GM13977 (cell line): ENCODE results near the gene MBOAT1.

Experiments
- DNase-seq: peaks from one replicate; pipeline ENCODE4 v3.0.0; 2012; ENCODE audit warnings: low spot score
- CTCF ChIP-seq: IDR thresholded peaks from 2 replicates; pipeline ENCODE4 v1.5.1; 2012; ENCODE audit warnings: mild to moderate bottlenecking, control low read depth; ENCODE audit not compliant: insufficient read depth; ENCODE audit errors: extremely low read depth, missing control alignments
- in situ Hi-C: fragments of 300-500 bp; cut with MboI; formaldehyde crosslinking; loops from one replicate; pipeline ENCODE4 v1.12.0; 2022; ENCODE audit warnings: low sequenced_read_pairs, low pct_unique_long_range_greater_than_20kb, mixed read lengths, inconsistent platforms; ENCODE audit not compliant: unreplicated experiment

MBOAT1 gene

GRCh38 chr6:20134613-20135012 lies 77.7 kb downstream of the MBOAT1 start:
- in situ Hi-C loops, result no loop called here
- no peak for DNase-seq
- TF ChIP-seq CTCF, result no peak

- no peak for TF ChIP-seq CTCF
- in situ Hi-C loops, result no loop called here
- DNase-seq, result no peak
These were observed 82.8 kb downstream of the MBOAT1 start for GRCh38 chr6:20129290-20130088.

- in situ Hi-C loops, result no loop called here
- DNase-seq, result no peak
- no peak for TF ChIP-seq CTCF
These were observed 84.3 kb downstream of the MBOAT1 start for GRCh38 chr6:20128018-20128417.

GRCh38 chr6:20126789-20127653 lies 85.2 kb downstream of the MBOAT1 start:
- DNase-seq, result peak; percentile 61
- in situ Hi-C loops, result no loop called here
- peak; percentile 98 for TF ChIP-seq CTCF

GRCh38 chr6:20126102-20126752 lies 86.0 kb downstream of the MBOAT1 start:
- TF ChIP-seq CTCF, result no peak
- DNase-seq, result no peak
- in situ Hi-C loops, result no loop called here

GRCh38 chr6:20124545-20124944 lies 87.7 kb downstream of the MBOAT1 start:
- no peak for TF ChIP-seq CTCF
- no peak for DNase-seq
- in situ Hi-C loops, result no loop called here
